ENCODE data around the gene GOLGA2.

The GOLGA2 gene

GRCh38 chr9:128293091-128293490 is 17.3 kb upstream of the GOLGA2 start:
- no peak for TF ChIP-seq CTCF (IDR thresholded peaks at IDR 0.05; ENCODE audit: low read depth, low read length, missing control alignments)
- no peak for DNase-seq (ENCODE audit: low read depth)

GRCh38 chr9:128292009-128292408 is 16.2 kb upstream of the GOLGA2 start:
- TF ChIP-seq CTCF (IDR thresholded peaks at IDR 0.05; ENCODE audit: low read depth, low read length, missing control alignments), result no peak
- no peak overlapping the region for H3K4me3 ChIP-seq (ENCODE audit: low read depth, low read length)
- no peak for DNase-seq (ENCODE audit: low read depth)

More at GRCh38 chr9:128293091-128293490, 17.3 kb upstream of the GOLGA2 start:
- H3K4me3 ChIP-seq (ENCODE audit: low read depth, low read length), result no peak overlapping the region

GRCh38 chr9:128288273-128289004 is 12.6 kb upstream of the GOLGA2 start:
- no peak for TF ChIP-seq CTCF (IDR thresholded peaks at IDR 0.05; ENCODE audit: low read depth, low read length, missing control alignments)
- no peak for DNase-seq (ENCODE audit: low read depth)
- no peak overlapping the region for H3K4me3 ChIP-seq (ENCODE audit: low read depth, low read length)

- H3K4me3 ChIP-seq (ENCODE audit: low read depth, low read length), result no peak overlapping the region
- no peak for TF ChIP-seq CTCF (IDR thresholded peaks at IDR 0.05; ENCODE audit: low read depth, low read length, missing control alignments)
- DNase-seq (ENCODE audit: low read depth), result no peak
These were observed 10.6 kb upstream of the GOLGA2 start for GRCh38 chr9:128286440-128286839.

- H3K4me3 ChIP-seq (ENCODE audit: low read depth, low read length), result no peak overlapping the region
- no peak for TF ChIP-seq CTCF (IDR thresholded peaks at IDR 0.05; ENCODE audit: low read depth, low read length, missing control alignments)
- DNase-seq (ENCODE audit: low read depth), result no peak
These were observed 9.4 kb upstream of the GOLGA2 start for GRCh38 chr9:128285033-128285784.

- no peak for TF ChIP-seq CTCF (IDR thresholded peaks at IDR 0.05; ENCODE audit: low read depth, low read length, missing control alignments)
- H3K4me3 ChIP-seq (ENCODE audit: low read depth, low read length), result no peak overlapping the region
These were observed 6.7 kb upstream of the GOLGA2 start for GRCh38 chr9:128282500-128282899.

More at GRCh38 chr9:128282500-128282899, 6.7 kb upstream of the GOLGA2 start:
- no peak for DNase-seq (ENCODE audit: low read depth)
